Esophagus squamous epithelium (tissue), 5 donors: ENCODE measurements around the gene HIKESHI. TPM values are rescaled to one million over a fixed set of nuclear protein-coding genes. Genes with fewer than 3 reads are reported as not detected.
A peak's percentile ranks its signal among the peaks of the same experiment; 100 is the strongest.
"Not testable (repeated sequence)": the region's sequence is repeated elsewhere in the genome, so short reads cannot be mapped to it uniquely, and the experiment has no call there.

ENCODE experiments used
- DNase-seq: peaks from one replicate; lab custom pipeline; 2025; lab: John Stamatoyannopoulos, UW
- H3K27ac ChIP-seq, 4 donors: fragments of 200-600 bp; sonication (generic); one replicate each; pipeline ENCODE4 v1.5.1; 2016 to 2019; ENCODE audit warnings: mild to moderate bottlenecking in 1 of 4
- H3K27me3 ChIP-seq, 4 donors: fragments of 200-600 bp; sonication (generic); 1 replicate in 3 of 4; 2 replicates in 1 of 4; pipeline versions ENCODE4 v1.5.1 to v1.6.0; 2017 to 2021; ENCODE audit warnings: antibody characterized with exemption in 1 of 4
- H3K36me3 ChIP-seq, 3 donors: fragments of 200-600 bp; sonication (generic); one replicate each; pipeline ENCODE4 v1.5.1; 2016 to 2019
- H3K4me1 ChIP-seq, 3 donors: fragments of 200-600 bp; sonication (generic); one replicate each; pipeline ENCODE4 v1.5.1; 2017 to 2019
- H3K4me3 ChIP-seq, 4 donors: fragments of 200-600 bp; sonication (generic); 1 replicate in 3 of 4; 2 replicates in 1 of 4; pipeline ENCODE4 v1.5.1; 2016 to 2019; ENCODE audit warnings: mild to moderate bottlenecking in 2 of 4, moderate library complexity in 1 of 4
- H3K9me3 ChIP-seq, 3 donors: fragments of 200-600 bp; sonication (generic); one replicate each; pipeline ENCODE4 v1.5.1; 2016 to 2019
- CTCF ChIP-seq, 6 experiments: fragments of 450-650 bp in 4 of 6; fragments of 200-600 bp in 2 of 6; sonication (generic) in 2 of 6; IDR thresholded peaks; one replicate each; pipeline ENCODE4 v1.5.1; 2016 to 2019; ENCODE audit warnings: antibody characterized with exemption in 6 of 6, mild to moderate bottlenecking in 4 of 6, moderate library complexity in 4 of 6
- POLR2A ChIP-seq, 4 donors: fragments of 450-650 bp; IDR thresholded peaks; one replicate each; pipeline ENCODE4 v1.6.1; 2017; ENCODE audit warnings: antibody characterized with exemption in 4 of 4, mild to moderate bottlenecking in 4 of 4, moderate library complexity in 3 of 4
- WGBS, 2 donors: methylation state at CpG; one replicate each; pipeline ENCODE4 v1.1.5; 2018; 5-methylcytosine and 5-hydroxymethylcytosine counted together
- intact Hi-C: fragments of 100-400 bp; cut with DNase I; formaldehyde crosslinking; loops from one replicate; pipeline ENCODE4 v1.15.0; 2022
- total RNA-seq, 4 donors: library from RNA; depleted of rRNA; stranded (reverse); fragments of >200 nt; gene quantifications; one replicate each; pipeline ENCODE4 v1.1.0, GENCODE V29; 2016
- donor health status: DM: yes; HTN: yes; CAD: no.

The HIKESHI gene
- total RNA-seq, 4 donors from 2014 or later: 22.4 to 35.7 (median 33.9) TPM

- intact Hi-C loops: no loop called here
- DNase-seq: no peak
- H3K36me3 ChIP-seq: peaks cover 0 to 31% (median 0%) of the 10 kb centered on the region in 3 donors
- 83 to 100% methylated on average over 2 to 3 of the region's 3 CpGs for WGBS, 2 donors
- H3K4me3 ChIP-seq: no peak overlapping the region
- H3K27me3 ChIP-seq: no peaks in the 10 kb centered on the region
- no peaks in the 10 kb centered on the region for H3K4me1 ChIP-seq
- no peaks in the 10 kb centered on the region for H3K9me3 ChIP-seq
- TF ChIP-seq POLR2A (IDR thresholded peaks at IDR 0.05) (no peak), CTCF (IDR thresholded peaks at IDR 0.05) (no peak)
- H3K27ac ChIP-seq: no peak overlapping the region
Observed at GRCh38 chr11:86346513-86346912, 44.5 kb downstream of the HIKESHI start.

- Histone ChIP-seq H3K4me3 (no peak overlapping the region), H3K27ac (no peak overlapping the region), H3K4me1 (no peaks in the 10 kb centered on the region), H3K36me3 (no peaks in the 10 kb centered on the region), H3K9me3 (no peaks in the 10 kb centered on the region), H3K27me3 (no peaks in the 10 kb centered on the region)
- WGBS, 2 donors: 64 to 68% methylated on average over 4 of the region's 4 CpGs
- no peak for TF ChIP-seq POLR2A (IDR thresholded peaks at IDR 0.05)
- TF ChIP-seq CTCF (IDR thresholded peaks at IDR 0.05): no peak
- no peak for DNase-seq
- intact Hi-C loops: no loop called here
Observed at GRCh38 chr11:86355256-86355655, 53.2 kb downstream of the HIKESHI start.

GRCh38 chr11:86357412-86357811 lies 55.4 kb downstream of the HIKESHI start:
- H3K9me3 ChIP-seq, H3K27me3 ChIP-seq, H3K4me3 ChIP-seq, H3K36me3 ChIP-seq, DNase-seq, H3K27ac ChIP-seq, intact Hi-C loops, H3K4me1 ChIP-seq: not testable (repeated sequence)
- 73 to 85% methylated on average over 3 to 4 of the region's 4 CpGs for WGBS, 2 donors

- Histone ChIP-seq H3K4me1 (no peaks in the 10 kb centered on the region), H3K9me3 (no peaks in the 10 kb centered on the region)
- TF ChIP-seq POLR2A (IDR thresholded peaks at IDR 0.05) (no peak), CTCF (IDR thresholded peaks at IDR 0.05) (no peak)
Observed at GRCh38 chr11:86358720-86359119, 56.7 kb downstream of the HIKESHI start.

GRCh38 chr11:86360775-86361395 lies 58.8 kb downstream of the HIKESHI start:
- intact Hi-C loops: no loop called here
- no peak for TF ChIP-seq POLR2A (IDR thresholded peaks at IDR 0.05)
- peak in 3 of 6 experiments; percentile 8 to 42 (median 15) for TF ChIP-seq CTCF (IDR thresholded peaks at IDR 0.05)
- no peak overlapping the region for H3K4me3 ChIP-seq
- DNase-seq: no peak
- 54 to 58% methylated on average over 2 of the region's 2 CpGs for WGBS, 2 donors
- no peaks in the 10 kb centered on the region for H3K27me3 ChIP-seq
- no peaks in the 10 kb centered on the region for H3K9me3 ChIP-seq
- H3K27ac ChIP-seq: no peak overlapping the region
- no peaks in the 10 kb centered on the region for H3K36me3 ChIP-seq
- no peaks in the 10 kb centered on the region for H3K4me1 ChIP-seq

More at GRCh38 chr11:86358720-86359119, 56.7 kb downstream of the HIKESHI start:
- no peaks in the 10 kb centered on the region for H3K27me3 ChIP-seq
- H3K27ac ChIP-seq: no peak overlapping the region
- no peak overlapping the region for H3K4me3 ChIP-seq
- H3K36me3 ChIP-seq: no peaks in the 10 kb centered on the region
- 79 to 86% methylated on average over 3 of the region's 3 CpGs for WGBS, 2 donors
- DNase-seq: no peak
- intact Hi-C loops: no loop called here
